NB4 (cell line): Measurements from ENCODE around the gene ZNF691.
A peak's percentile ranks its signal among the peaks of the same experiment; 100 is the strongest.
"Not testable (repeated sequence)": the region's sequence is repeated elsewhere in the genome, so short reads cannot be mapped to it uniquely, and the experiment has no call there.

Source experiments
- DNase-seq: peaks from one replicate; pipeline ENCODE4 v3.0.0; 2010; ENCODE audit warnings: low read depth
- H3K4me3 ChIP-seq: one replicate; pipeline ENCODE4 v1.5.1; 2011; ENCODE audit warnings: mild to moderate bottlenecking, low read depth, low read length, moderate library complexity
- CTCF ChIP-seq: IDR thresholded peaks from one replicate; pipeline ENCODE4 v1.5.1; 2012; ENCODE audit warnings: low read depth, low read length
- MYC ChIP-seq: IDR thresholded peaks from 2 replicates; pipeline ENCODE4 v1.6.1; 2011; ENCODE audit warnings: low read depth, low read length
- POLR2A ChIP-seq: IDR thresholded peaks from 2 replicates; pipeline ENCODE4 v1.6.1; 2011; ENCODE audit warnings: mild to moderate bottlenecking; ENCODE audit not compliant: insufficient read length; ENCODE audit errors: extremely low read depth
- TF ChIP-seq, protein P1 (sequence below): IDR thresholded peaks from 2 replicates; pipeline ENCODE4 v1.6.1; 2011; ENCODE audit warnings: low read depth, low read length

ZNF691 gene

DNA sequence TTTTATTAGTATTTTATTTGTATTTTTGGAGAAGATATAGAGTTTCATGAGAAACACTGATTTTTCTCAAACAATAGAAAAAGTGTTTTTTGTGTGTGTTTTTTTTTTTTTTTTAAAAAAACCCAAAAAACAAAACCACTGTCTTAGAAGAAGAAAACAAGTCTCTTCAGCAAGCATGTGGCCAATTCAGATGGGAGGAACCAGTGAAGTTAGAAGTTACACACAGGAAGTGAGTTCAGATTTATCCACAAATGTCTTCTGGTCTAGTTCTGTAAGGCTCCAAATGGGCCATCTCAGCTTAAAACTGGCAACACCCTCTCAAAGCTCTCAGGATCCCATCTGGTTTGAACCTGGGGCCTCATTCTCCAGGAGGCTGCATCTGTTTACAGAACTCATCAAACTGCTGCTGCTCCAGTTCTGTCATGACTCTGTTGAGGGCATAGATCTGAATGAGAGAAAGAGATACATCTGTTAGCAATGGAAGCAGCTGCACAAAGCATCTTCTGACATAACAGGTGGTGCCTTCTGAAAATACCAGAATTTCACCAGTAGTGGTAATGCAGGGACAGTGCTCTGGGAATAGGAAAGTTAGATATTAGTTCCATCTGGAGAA is 39.3 kb upstream of the ZNF691 start:
- no peak overlapping the region for H3K4me3 ChIP-seq
- no peak for DNase-seq
- TF ChIP-seq, protein P1, sequence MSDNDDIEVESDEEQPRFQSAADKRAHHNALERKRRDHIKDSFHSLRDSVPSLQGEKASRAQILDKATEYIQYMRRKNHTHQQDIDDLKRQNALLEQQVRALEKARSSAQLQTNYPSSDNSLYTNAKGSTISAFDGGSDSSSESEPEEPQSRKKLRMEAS, result no peak
- TF ChIP-seq POLR2A (no peak), MYC (no peak), CTCF (no peak)

- not testable (repeated sequence) for H3K4me3 ChIP-seq, DNase-seq
These were observed 31.6 kb upstream of the ZNF691 start for GRCh38 chr1:42814815-42815214.

- peak overlapping the region; percentile 74 for H3K4me3 ChIP-seq
- peak; percentile 34 for DNase-seq
These were observed 30.4 kb upstream of the ZNF691 start for GRCh38 chr1:42815941-42816584.

DNA sequence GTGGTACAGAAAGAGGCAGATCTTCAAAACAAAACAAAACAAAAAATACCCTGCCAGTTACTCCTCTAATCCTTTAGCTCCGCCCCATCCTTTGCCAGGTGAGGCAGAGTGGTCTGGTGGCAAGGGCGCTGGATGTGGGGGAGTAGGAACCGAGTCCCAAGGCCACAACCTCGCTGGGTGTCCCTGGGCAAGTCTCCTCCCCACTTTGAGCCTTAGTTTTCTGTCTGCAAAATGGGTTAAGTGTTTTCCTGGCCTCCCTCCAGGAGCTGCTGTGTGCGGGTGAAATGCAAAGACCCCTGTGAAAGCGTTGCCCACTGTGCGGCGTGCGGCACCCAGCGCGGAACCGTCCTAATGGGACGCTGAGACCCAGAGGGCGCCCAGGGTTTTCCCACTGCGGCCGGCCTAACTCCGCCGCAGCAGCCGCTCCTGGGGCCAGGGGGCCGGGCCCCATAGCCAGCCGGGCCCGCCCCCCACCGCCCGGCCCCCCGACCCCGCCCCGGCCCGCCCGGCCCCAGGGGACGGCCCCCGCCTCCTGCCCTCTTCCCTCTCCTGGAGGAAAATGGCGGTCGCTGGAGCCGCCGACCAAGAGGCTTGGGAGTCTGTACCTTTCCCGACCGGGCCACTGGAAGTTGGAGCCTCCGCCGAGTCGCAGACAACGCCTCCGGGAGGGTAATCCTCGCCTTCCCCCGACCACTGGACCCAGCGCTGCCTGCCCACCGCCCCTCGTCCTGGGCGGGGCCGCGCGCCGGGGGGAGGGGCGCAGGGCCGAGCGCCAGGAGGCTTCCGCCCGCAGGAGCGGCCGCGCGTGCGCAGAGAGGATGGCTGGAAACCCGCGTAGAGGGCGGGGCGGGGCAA is 29.6 kb upstream of the ZNF691 start, which contains the start of the genes ERMAP and SVBP:
ERMAP (plus strand) TSS at position 538 of the 855 bp plus-strand sequence. CDS start 13,327 bp downstream, outside the sequence.
SVBP (minus strand) TSS at position 813 of the 855 bp plus-strand sequence. CDS start 853 bp downstream, outside the sequence.
- TF ChIP-seq POLR2A, result peak; percentile 61
- TF ChIP-seq, protein P1, result no peak
- H3K4me3 ChIP-seq, result peak within 1 kb of the TSS; percentile 74
- peak; percentile 85 for DNase-seq

More at GRCh38 chr1:42815941-42816584, 30.4 kb upstream of the ZNF691 start:
- TF ChIP-seq, protein P1, result no peak
- TF ChIP-seq POLR2A (no peak), CTCF (no peak), MYC (no peak)

GRCh38 chr1:42817440-42817767 is 29.0 kb upstream of the ZNF691 start:
- no peak for DNase-seq
- TF ChIP-seq, protein P1, result no peak
- TF ChIP-seq POLR2A (no peak), CTCF (no peak), MYC (no peak)
- H3K4me3 ChIP-seq, result peak overlapping the region; percentile 62

DNA sequence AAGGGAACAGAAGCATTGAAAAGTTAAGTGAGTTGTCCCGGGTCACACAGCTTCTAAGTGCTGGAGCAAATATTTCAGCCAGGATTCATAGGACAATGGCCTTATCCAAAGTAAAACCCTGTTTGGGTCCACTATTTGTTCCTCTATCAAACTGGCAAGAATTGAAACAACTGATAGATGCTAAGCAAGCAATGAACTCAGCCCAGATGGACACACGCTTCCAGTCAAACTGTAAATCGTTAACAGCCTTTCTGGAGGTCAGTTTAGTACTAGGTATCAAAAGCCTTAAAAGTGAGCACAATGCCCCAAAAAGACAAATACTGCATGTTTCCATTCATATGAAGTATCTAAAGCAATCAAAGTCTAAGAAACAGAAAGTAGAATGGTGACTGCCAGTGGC is 28.4 kb upstream of the ZNF691 start:
- TF ChIP-seq POLR2A (no peak), MYC (no peak), CTCF (no peak)
- TF ChIP-seq, protein P1, result no peak
- peak overlapping the region; percentile 62 for H3K4me3 ChIP-seq
- no peak for DNase-seq
